Effector CD8-positive, alpha-beta T cell (primary cell): ENCODE results near the gene FRAS1.
"Not testable (repeated sequence)": the region's sequence is repeated elsewhere in the genome, so short reads cannot be mapped to it uniquely, and the experiment has no call there.

Source experiments
- DNase-seq: peaks from one replicate; lab custom pipeline; 2025; lab: John Stamatoyannopoulos, UW

FRAS1 gene

GRCh38 chr4:78217557-78217956 is 160.4 kb downstream of the FRAS1 start:
- DNase-seq = no peak

GRCh38 chr4:78218260-78218659 is 161.1 kb downstream of the FRAS1 start:
- no peak for DNase-seq

GRCh38 chr4:78219825-78220224 is 162.7 kb downstream of the FRAS1 start:
- DNase-seq = no peak

GRCh38 chr4:78220283-78220682 is 163.2 kb downstream of the FRAS1 start:
- no peak for DNase-seq

- DNase-seq = no peak
Observed at GRCh38 chr4:78222575-78223186, 165.6 kb downstream of the FRAS1 start.

GRCh38 chr4:78225236-78225635 is 168.1 kb downstream of the FRAS1 start:
- no peak for DNase-seq

- DNase-seq = no peak
Observed at GRCh38 chr4:78226279-78226678, 169.2 kb downstream of the FRAS1 start.

- DNase-seq = no peak
Observed at GRCh38 chr4:78227411-78228057, 170.4 kb downstream of the FRAS1 start.

- DNase-seq = no peak
Observed at GRCh38 chr4:78235800-78236199, 178.7 kb downstream of the FRAS1 start.

- DNase-seq = no peak
Observed at GRCh38 chr4:78237360-78237759, 180.2 kb downstream of the FRAS1 start.

GRCh38 chr4:78242071-78242470 is 184.9 kb downstream of the FRAS1 start:
- no peak for DNase-seq

- DNase-seq = no peak
Observed at GRCh38 chr4:78244705-78245485, 187.8 kb downstream of the FRAS1 start.

GRCh38 chr4:78247536-78248285 is 190.6 kb downstream of the FRAS1 start:
- DNase-seq = no peak

GRCh38 chr4:78250500-78250899 is 193.4 kb downstream of the FRAS1 start:
- no peak for DNase-seq

- not testable (repeated sequence) for DNase-seq
Observed at GRCh38 chr4:78252773-78253172, 195.7 kb downstream of the FRAS1 start.

GRCh38 chr4:78254893-78255292 is 197.8 kb downstream of the FRAS1 start:
- DNase-seq = no peak

GRCh38 chr4:78265006-78265405 is 207.9 kb downstream of the FRAS1 start:
- DNase-seq = no peak

- no peak for DNase-seq
Observed at GRCh38 chr4:78267790-78268189, 210.7 kb downstream of the FRAS1 start.

GRCh38 chr4:78268597-78268996 is 211.5 kb downstream of the FRAS1 start:
- no peak for DNase-seq

GRCh38 chr4:78275450-78275849 is 218.3 kb downstream of the FRAS1 start:
- not testable (repeated sequence) for DNase-seq

GRCh38 chr4:78286281-78286680 is 229.2 kb downstream of the FRAS1 start:
- DNase-seq = no peak

GRCh38 chr4:78288327-78288726 is 231.2 kb downstream of the FRAS1 start:
- no peak for DNase-seq
